HG03066 (cell line): Measurements from ENCODE around the gene CTIF.

ENCODE experiments used
- ATAC-seq: cut with Tn5 transposase; IDR thresholded peaks from one replicate; pipeline ENCODE4 v1.9.1; 2021; ENCODE audit warnings: low read depth; ENCODE audit not compliant: unreplicated experiment

CTIF gene

GRCh38 chr18:48780201-48780912 lies 241.5 kb downstream of the CTIF start:
- no peak for ATAC-seq

GRCh38 chr18:48780913-48781162 lies 242.0 kb downstream of the CTIF start:
- ATAC-seq = no peak

- no peak for ATAC-seq
These were observed 242.5 kb downstream of the CTIF start for GRCh38 chr18:48781163-48781987.

- ATAC-seq = no peak
These were observed 243.1 kb downstream of the CTIF start for GRCh38 chr18:48781988-48782363.

GRCh38 chr18:48782381-48782861 lies 243.6 kb downstream of the CTIF start:
- ATAC-seq = no peak

- no peak for ATAC-seq
These were observed 245.0 kb downstream of the CTIF start for GRCh38 chr18:48783616-48784520.

- peak; percentile 25 for ATAC-seq
These were observed 245.8 kb downstream of the CTIF start for GRCh38 chr18:48784656-48785055.

- ATAC-seq = peak; percentile 89
These were observed 246.3 kb downstream of the CTIF start for GRCh38 chr18:48785091-48785614.

GRCh38 chr18:48785736-48786454 lies 247.1 kb downstream of the CTIF start:
- no peak for ATAC-seq

- ATAC-seq = no peak
These were observed 247.8 kb downstream of the CTIF start for GRCh38 chr18:48786455-48787202.

- ATAC-seq = no peak
These were observed 248.6 kb downstream of the CTIF start for GRCh38 chr18:48787203-48788151.

GRCh38 chr18:48788373-48788772 lies 249.5 kb downstream of the CTIF start:
- no peak for ATAC-seq

GRCh38 chr18:48789259-48789812 lies 250.5 kb downstream of the CTIF start:
- no peak for ATAC-seq

- no peak for ATAC-seq
These were observed 251.5 kb downstream of the CTIF start for GRCh38 chr18:48790226-48790863.

GRCh38 chr18:48790869-48791635 lies 252.2 kb downstream of the CTIF start:
- ATAC-seq = no peak

- ATAC-seq = no peak
These were observed 252.8 kb downstream of the CTIF start for GRCh38 chr18:48791636-48792105.

GRCh38 chr18:48792141-48792540 lies 253.3 kb downstream of the CTIF start:
- ATAC-seq = no peak
